NK-92 (cell line): Measurements from ENCODE around the gene AMIGO3.
"Not testable (repeated sequence)": the region's sequence is repeated elsewhere in the genome, so short reads cannot be mapped to it uniquely, and the experiment has no call there.

Source experiments
- DNase-seq: peaks from one replicate; lab custom pipeline; 2025; ENCODE audit not compliant: unreplicated experiment; lab: John Stamatoyannopoulos, UW

The AMIGO3 gene

GRCh38 chr3:49712631-49713317, 6.7 kb downstream of the AMIGO3 start:
- DNase-seq: no peak

DNA sequence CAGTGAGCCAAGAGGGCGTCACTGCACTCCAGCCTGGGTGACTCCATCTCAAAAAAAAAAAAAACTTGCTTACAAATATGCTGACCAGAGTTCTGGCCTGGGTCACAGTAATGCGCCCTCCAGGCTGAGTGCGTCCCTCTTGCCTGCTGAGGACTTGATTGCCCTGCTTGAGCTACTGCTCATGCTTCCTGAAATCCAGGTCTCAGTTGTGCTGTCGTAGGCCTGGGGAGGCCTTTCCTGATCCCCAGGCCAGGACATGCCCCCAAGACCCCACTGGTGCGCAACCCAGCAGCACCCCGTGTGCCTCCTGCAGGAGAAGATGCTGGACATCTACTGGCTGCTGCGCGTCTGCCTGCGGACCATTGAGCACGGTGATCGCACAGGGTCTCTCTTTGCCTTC, 7.3 kb downstream of the AMIGO3 start:
- no peak for DNase-seq

- no peak for DNase-seq
Measured at GRCh38 chr3:49711489-49711888, 8.0 kb downstream of the AMIGO3 start.

DNA sequence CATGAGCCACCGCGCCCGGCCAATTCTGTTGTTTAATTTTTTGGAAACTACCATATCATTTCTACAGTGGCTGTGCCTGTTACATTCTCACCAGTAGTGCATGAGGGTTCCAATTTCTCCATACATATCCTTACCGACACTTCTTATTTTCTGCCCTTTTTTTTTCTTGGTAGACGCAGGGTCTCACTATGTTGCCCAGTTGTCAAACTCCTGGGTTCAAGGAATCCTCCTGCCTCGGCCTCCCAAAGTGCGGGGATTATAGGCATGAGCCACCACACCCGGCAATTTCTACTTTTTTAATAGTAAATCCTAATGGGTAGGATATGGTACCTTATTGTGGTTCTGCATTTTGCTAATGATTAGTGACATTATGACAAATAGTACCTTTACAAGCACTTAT, 9.6 kb downstream of the AMIGO3 start:
- no peak for DNase-seq

DNA sequence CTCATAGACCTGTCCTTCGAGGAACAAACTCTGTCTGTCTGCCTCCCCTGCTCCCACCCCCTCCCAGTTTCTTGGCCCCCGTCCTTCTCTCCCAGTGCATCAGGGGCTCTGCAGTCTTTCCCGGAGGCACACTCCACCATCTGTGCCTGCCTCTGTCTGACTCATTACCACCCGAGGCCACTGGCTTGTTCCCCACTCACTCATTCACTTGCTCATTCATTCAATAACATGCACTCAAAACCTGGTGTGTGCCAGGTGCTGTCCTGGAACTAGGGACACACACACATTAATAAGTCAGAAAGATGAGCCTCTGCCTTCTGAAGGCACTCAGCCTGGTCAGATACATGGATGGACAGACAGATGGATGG, 12.4 kb downstream of the AMIGO3 start:
- no peak for DNase-seq

DNA sequence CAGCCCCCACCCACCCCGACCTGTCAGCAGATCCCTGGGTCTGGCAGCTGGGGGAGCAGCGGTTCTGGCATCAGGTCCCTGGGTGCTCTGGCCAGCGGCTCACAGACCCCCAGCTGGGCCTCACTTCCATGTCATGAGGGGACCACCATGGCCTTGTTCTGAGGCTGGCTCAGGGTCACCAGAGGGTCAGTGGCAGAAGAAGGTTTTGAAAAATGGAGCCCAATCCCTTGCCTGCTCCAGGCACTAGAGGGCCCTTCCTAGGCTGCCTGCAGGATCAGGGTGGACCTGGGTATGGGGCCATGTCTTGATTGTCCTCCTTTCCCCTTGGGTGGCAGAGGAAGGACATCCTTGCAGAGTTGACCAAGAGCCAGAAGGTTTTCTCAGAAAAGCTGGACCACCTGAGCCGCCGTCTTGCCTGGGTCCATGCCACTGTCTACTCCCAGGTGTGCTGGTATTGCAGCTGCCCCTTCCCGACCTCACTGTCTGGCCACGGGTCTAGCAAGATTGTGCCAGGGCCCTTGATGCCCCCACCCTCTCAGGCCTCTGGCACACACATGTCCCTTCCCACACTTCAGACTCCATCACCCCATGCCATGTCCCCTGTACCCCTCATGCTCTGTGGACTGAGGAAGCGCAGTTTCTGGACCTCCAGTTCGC, 12.9 kb downstream of the AMIGO3 start:
- DNase-seq: no peak

GRCh38 chr3:49705390-49705960, 14.0 kb downstream of the AMIGO3 start:
- no peak for DNase-seq

DNA sequence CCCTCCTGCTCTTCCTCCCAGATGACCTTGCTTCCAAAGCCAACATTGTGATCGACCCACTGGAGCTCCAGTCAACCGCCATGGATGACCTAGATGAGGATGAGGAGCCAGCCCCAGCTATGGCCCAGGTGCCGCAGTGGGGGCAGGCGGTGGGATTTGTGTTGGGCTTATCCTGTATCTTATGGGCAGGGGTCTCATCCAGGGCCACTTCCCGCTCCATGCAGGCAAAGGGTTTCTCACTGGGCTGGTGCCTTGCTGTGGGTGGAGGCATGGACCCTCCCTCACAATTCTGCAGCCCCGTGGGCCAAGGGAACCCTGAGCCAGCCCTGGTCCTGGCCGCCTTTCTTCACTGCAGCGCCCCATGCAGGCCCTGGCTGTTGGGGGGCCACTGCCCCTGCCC, 14.9 kb downstream of the AMIGO3 start:
- DNase-seq: no peak

DNA sequence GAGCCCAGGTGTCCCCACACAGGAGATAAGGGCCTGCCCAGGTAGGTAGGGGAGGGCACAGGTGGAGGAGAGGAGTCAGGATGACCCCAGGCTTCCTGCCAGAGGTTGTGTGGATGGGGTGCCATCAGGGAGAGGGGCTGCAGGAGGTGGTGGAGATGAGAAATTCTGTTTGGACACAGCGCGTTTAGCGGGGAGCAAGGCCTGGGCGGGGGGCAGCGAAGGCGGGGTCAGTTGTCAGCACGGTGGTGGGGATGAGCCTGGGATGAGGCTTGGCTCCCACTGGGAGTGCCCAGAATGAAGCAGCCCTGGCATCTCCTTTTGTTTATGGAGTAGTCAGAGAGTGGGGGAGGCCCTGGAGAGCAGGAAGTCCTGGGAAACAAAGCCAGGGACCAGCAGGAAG, 15.5 kb downstream of the AMIGO3 start:
- DNase-seq: no peak

DNA sequence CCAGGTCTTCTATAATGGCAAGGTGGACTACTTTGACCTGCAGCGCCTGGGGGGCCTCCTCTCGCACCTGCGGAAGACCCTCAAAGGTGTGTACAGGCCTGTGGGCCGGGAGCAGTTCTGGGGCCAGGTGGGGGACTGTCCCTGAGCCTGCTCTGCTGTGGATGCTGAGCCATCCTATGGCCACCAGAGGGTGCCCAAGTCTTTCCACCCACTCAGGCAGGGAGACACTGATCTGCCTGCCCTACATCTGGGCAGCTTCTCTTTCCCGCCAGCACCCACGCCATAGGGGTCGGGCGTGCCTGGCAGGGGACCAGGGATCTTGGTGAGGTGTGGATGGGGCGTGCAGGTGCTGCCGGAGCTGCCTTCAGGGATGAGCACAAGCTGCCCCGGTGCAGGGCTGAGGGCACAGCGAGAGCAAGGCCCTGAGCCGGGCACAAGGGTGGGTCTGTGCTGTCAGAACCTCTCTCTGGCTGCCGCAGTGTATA, 16.0 kb downstream of the AMIGO3 start:
- no peak for DNase-seq

GRCh38 chr3:49702672-49703071, 16.8 kb downstream of the AMIGO3 start:
- DNase-seq: no peak

GRCh38 chr3:49701388-49702077, 18.0 kb downstream of the AMIGO3 start:
- DNase-seq: no peak

- DNase-seq: no peak
Measured at GRCh38 chr3:49700453-49701128, 18.9 kb downstream of the AMIGO3 start.

DNA sequence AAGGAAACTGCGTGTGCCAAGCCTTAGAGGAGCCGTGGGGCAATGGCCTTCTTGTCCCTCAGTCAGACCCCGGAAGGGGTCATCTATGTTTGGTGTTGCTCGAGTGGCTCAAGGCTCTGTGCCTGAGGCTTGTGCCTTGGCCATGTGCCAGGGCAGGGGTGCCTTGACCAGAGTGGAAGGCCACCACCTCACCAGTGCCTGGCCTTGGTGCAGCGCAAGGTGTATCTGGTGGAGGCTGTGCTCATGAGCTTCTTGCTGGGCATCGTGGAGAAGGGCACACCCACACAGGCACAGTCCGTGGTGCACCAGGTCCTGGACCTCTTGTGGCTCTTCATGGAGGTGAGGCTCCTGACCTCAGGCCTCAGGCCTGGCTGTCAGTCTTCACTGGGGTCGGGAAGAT, 19.5 kb downstream of the AMIGO3 start:
- DNase-seq: no peak

DNA sequence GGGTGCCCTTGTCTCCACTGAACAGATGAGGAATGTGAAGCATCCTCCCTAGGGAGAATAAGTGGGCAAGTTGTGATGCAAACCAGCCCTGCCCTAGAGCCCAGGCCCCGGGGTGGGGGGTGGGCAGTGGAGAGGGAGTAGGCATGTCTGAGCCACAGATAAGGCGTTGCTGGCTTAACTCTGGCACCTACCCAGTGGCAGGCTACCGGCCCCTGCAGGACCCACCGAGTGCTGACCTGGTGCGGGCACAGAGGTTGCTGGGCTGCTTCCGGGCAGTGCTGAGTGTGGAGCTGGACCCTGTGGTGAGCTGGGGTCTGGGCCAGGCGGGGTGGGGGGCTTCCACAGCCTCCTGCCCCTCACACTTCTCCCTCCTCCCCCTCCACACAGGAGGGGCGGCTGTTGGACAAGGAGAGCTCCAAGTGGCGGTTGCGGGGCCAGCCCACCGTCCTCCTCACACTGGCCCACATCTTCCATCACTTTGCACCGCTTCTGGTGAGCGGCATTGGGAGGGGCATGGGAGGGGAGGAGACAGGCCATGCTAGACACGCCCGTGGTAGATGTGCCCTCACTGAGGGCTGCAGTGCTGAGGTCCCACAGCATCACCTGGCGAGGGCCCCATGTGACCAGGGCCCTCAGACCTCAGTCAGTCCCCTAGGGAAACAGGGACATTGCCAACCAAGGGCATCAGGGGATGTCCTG, 20.1 kb downstream of the AMIGO3 start:
- DNase-seq: no peak

DNA sequence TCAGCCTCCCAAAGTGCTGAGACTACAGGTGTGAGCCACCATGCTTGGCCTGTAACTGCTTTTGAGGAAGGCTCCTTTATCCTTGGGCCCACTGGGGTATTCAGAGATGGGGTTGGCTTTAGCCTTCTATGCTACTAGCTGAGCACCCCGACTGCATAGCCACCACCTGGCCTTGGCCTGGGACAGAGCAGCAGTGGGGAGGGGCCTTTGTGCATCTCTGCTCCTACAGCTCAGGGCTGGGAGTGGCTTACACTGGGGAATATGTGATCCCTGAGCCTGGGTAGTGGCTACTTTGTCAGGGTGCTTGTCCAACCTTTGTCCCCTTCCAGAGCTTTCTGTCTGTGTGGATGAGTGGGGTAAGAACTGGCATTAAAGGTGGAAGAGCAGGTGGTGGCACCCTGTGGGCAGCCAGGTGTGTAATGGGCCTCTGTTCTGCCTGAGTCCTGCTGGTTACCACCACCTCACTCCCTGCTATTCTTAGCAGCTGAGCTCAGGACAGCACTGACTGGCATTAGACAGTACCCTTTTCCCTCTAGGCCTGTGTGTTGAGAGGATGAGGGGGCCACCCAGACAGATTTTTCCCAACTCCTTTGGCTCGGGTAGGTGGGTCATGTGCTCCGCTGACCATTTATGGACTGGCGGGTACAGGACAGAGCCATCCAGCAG, 24.0 kb downstream of the AMIGO3 start:
- not testable (repeated sequence) for DNase-seq

DNA sequence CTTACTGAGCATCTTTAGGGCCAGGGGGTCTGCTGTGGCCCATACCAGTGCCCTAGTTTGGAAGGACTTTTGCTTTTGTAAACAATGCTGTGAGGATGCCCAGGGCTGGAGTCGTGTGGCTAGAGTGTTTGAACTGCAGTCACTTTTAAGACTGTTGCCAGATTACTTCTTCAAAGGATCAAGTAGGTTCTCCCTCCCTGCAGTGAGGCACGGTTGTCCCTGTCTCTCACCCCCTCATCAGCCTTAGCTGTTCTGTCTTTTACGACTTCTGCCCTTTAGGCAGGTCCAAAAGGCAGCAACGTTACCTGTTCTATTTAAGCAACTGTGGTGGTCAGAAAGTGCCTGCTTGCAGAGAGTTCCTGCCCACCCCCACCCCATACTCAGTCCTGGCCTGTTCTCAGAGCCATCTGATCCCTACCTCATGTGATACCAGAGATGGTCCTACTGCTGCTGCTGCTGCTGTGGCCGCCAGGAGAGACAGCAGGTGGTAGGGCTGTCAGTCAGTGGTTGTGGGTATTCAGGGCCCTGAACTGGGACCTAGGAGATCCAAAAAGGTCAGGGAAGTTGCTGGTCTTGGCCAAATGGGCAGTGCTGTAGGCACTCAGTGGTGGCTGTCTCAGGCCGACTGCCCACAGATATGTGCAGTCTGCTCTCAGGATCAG, 24.9 kb downstream of the AMIGO3 start:
- DNase-seq: not testable (repeated sequence)

GRCh38 chr3:49691481-49691880, 28.0 kb downstream of the AMIGO3 start:
- not testable (repeated sequence) for DNase-seq

DNA sequence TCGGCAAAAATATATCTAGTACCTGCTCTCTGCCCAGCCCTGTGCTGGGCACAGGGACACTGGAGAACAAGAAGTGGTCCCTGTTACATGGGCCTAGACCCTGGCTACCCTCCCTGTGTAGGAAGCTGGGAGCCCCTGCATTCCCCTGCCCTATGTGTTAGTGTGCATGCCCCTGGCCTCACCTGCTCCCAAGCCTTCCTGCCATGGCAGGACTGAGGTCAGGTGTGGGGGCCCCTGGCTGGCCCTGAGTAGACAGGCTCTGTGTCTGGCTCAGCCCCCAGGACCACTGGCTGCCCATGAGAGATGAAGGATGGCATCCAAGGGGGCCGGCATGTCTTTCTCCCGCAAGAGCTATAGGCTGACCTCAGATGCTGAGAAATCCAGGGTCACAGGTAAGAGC, 28.6 kb downstream of the AMIGO3 start:
- DNase-seq: not testable (repeated sequence)
